ENCODE data around the gene TCF12.

GRCh38 chr15:57324944-57325679, 406.7 kb downstream of the TCF12 start:
- TF ChIP-seq CTCF (IDR thresholded peaks at IDR 0.05) (no peak), POLR2A (IDR thresholded peaks at IDR 0.05) (no peak)
